ENCODE data around the gene UHRF2. TPM values are rescaled to one million over a fixed set of nuclear protein-coding genes. Genes with fewer than 3 reads are reported as not detected.

Gene UHRF2
- total RNA-seq, 1 experiment from 2014 or later = 45.2 TPM

- no peaks in the 10 kb centered on the region for H3K23me2 ChIP-seq (ENCODE audit: insufficient read length, low read depth, low read length, poor library complexity, severe bottlenecking)
- WGBS (ENCODE audit: extremely low coverage, insufficient read length, low lambda C conversion rate) = no CpG with 5 or more reads among the region's 7 CpGs
- no peak overlapping the region for H3T11ph ChIP-seq (ENCODE audit: low read length)
- H2BK120ac ChIP-seq (ENCODE audit: low read depth, low read length, poor library complexity, severe bottlenecking) = no peak overlapping the region
- no peak overlapping the region for H3K4ac ChIP-seq (ENCODE audit: low read depth, low read length)
- H3K9me3 Mint-ChIP-seq = no peaks in the 10 kb centered on the region
- H3K56ac ChIP-seq (ENCODE audit: insufficient read length, low read depth, low read length) = no peak overlapping the region
- H3K9me3 ChIP-seq (ENCODE audit: control insufficient read depth, low read depth, low read length) = no peaks in the 10 kb centered on the region
- no peak overlapping the region for H3K27ac ChIP-seq (ENCODE audit: insufficient read length, low read depth, low read length)
- H3K27ac Mint-ChIP-seq = no peak overlapping the region
- H3K4me2 ChIP-seq (ENCODE audit: insufficient read depth, insufficient read length, low read length) = no peak overlapping the region
- no peaks in the 10 kb centered on the region for H3K79me2 ChIP-seq (ENCODE audit: insufficient read depth, low read length)
- H2BK12ac ChIP-seq (ENCODE audit: insufficient read length, low read depth, low read length) = no peak overlapping the region
- H3K36me3 Mint-ChIP-seq (ENCODE audit: insufficient read depth in 1 of 3, low read depth in 3 of 3) = peaks cover 30 to 56% (median 39%) of the 10 kb centered on the region in 3 experiments; a peak in 6 of 7 replicates
- no peaks in the 10 kb centered on the region for H3K79me1 ChIP-seq (ENCODE audit: insufficient read depth, low read depth, low read length, poor library complexity, severe bottlenecking)
- no peaks in the 10 kb centered on the region for H3K4me1 ChIP-seq (ENCODE audit: insufficient read depth, low read length)
- no peak overlapping the region for H3K14ac ChIP-seq (ENCODE audit: insufficient read depth, low read length)
- no peak overlapping the region for H2BK5ac ChIP-seq (ENCODE audit: insufficient read length, low read length)
- H2AK5ac ChIP-seq (ENCODE audit: insufficient read length, low read length) = no peak overlapping the region
- no peak for DNase-seq
- peaks cover 4 to 17% of the 10 kb centered on the region in 2 experiments; a peak in 3 of 4 replicates for H3K4me1 Mint-ChIP-seq
- no peak overlapping the region for H3K4me3 Mint-ChIP-seq
- H2AFZ ChIP-seq (ENCODE audit: low read length) = no peak overlapping the region
- no peak overlapping the region for H2BK15ac ChIP-seq (ENCODE audit: low read depth, low read length)
- no peaks in the 10 kb centered on the region for H3K27me3 Mint-ChIP-seq (ENCODE audit: low read depth)
- H3K27me3 ChIP-seq (ENCODE audit: insufficient read depth, low read length) = no peaks in the 10 kb centered on the region
- no peak overlapping the region for H3K18ac ChIP-seq (ENCODE audit: insufficient read length, low read depth, low read length)
- TF ChIP-seq CTCF (conservative IDR thresholded peaks at IDR 0.05) = no peak
- H4K20me1 ChIP-seq (ENCODE audit: control insufficient read depth, insufficient read depth, insufficient read length) = no peaks in the 10 kb centered on the region
- no peak overlapping the region for H2BK20ac ChIP-seq (ENCODE audit: low read depth, low read length, poor library complexity, severe bottlenecking)
- no peak overlapping the region for H4K8ac ChIP-seq (replicated peaks; ENCODE audit: insufficient read length, low read depth, low read length)
- H4K5ac ChIP-seq (ENCODE audit: insufficient read length, low read depth, low read length) = no peak overlapping the region
- H4K91ac ChIP-seq (ENCODE audit: insufficient read length, low read depth, low read length) = no peak overlapping the region
- H3K23ac ChIP-seq (ENCODE audit: insufficient read length, low read depth, low read length) = no peak overlapping the region
- no peak overlapping the region for H3K9ac ChIP-seq (ENCODE audit: extremely low read depth, insufficient read length, low read length)
Observed at GRCh38 chr9:6552498-6553121, 139.6 kb downstream of the UHRF2 start.
